ENCODE results near the gene TEKT3. TPM values are rescaled to one million over a fixed set of nuclear protein-coding genes. Genes with fewer than 3 reads are reported as not detected.

TEKT3 gene
- total RNA-seq, 4 donors from 2014 or later = not detected

- intact Hi-C loops (cut with DNase I; ENCODE audit: low total_unique reads) = no loop called here
- no peak for DNase-seq
- H3K4me1 ChIP-seq = no peaks in the 10 kb centered on the region
- TF ChIP-seq POLR2A (IDR thresholded peaks at IDR 0.05) = no peak
- no peak overlapping the region for H3K4me3 ChIP-seq
- no peak overlapping the region for H3K27ac ChIP-seq
- H3K36me3 ChIP-seq = no peaks in the 10 kb centered on the region
- ATAC-seq = no peak
- no peaks in the 10 kb centered on the region for H3K9me3 ChIP-seq
- peaks cover 0 to 6% (median 0%) of the 10 kb centered on the region in 3 donors for H3K27me3 ChIP-seq
- in situ Hi-C loops (cut with MboI; ENCODE audit: low sequenced_read_pairs in 4 of 4) = no loop called here
Measured at GRCh38 chr17:15343749-15344148, 2.4 kb upstream of the TEKT3 start.

- H3K4me1 ChIP-seq = no peaks in the 10 kb centered on the region
- no peaks in the 10 kb centered on the region for H3K36me3 ChIP-seq
- H3K4me3 ChIP-seq = no peak overlapping the region
- ATAC-seq = no peak
- in situ Hi-C loops (cut with MboI; ENCODE audit: low sequenced_read_pairs in 4 of 4) (no loop called here), intact Hi-C loops (cut with DNase I; ENCODE audit: low total_unique reads) (no loop called here)
- no peaks in the 10 kb centered on the region for H3K9me3 ChIP-seq
- no peak for TF ChIP-seq CTCF (IDR thresholded peaks at IDR 0.05 in 4 of 5, conservative IDR thresholded peaks at IDR 0.05 in 1 of 5)
- no peak for TF ChIP-seq POLR2A (IDR thresholded peaks at IDR 0.05)
- no peak overlapping the region for H3K27ac ChIP-seq
- peaks cover 0 to 6% (median 0%) of the 10 kb centered on the region in 3 donors for H3K27me3 ChIP-seq
- DNase-seq = no peak
Measured at GRCh38 chr17:15342460-15342859, 1.1 kb upstream of the TEKT3 start.

GRCh38 chr17:15341966-15342365 is 569 bp upstream of the TEKT3 start:
- H3K4me3 ChIP-seq = peak overlapping the region; percentile 41 to 65 (median 58)
- ATAC-seq = no peak
- intact Hi-C loops (cut with DNase I; ENCODE audit: low total_unique reads) = no loop called here

GRCh38 chr17:15340966-15341365 is 431 bp downstream of the TEKT3 start:
- no peak for TF ChIP-seq CTCF (IDR thresholded peaks at IDR 0.05 in 4 of 5, conservative IDR thresholded peaks at IDR 0.05 in 1 of 5)
- TF ChIP-seq POLR2A (IDR thresholded peaks at IDR 0.05) = no peak
- Histone ChIP-seq H3K4me1 (no peaks in the 10 kb centered on the region), H3K36me3 (no peaks in the 10 kb centered on the region), H3K27me3 (peaks cover 0 to 6% (median 0%) of the 10 kb centered on the region in 3 donors), H3K4me3 (peak overlapping the region; percentile 41 to 65 (median 58)), H3K27ac (no peak overlapping the region), H3K9me3 (no peaks in the 10 kb centered on the region)
- intact Hi-C loops (cut with DNase I; ENCODE audit: low total_unique reads) (no loop called here), in situ Hi-C loops (cut with MboI; ENCODE audit: low sequenced_read_pairs in 4 of 4) (no loop called here)
- DNase-seq (no peak), ATAC-seq (peak in 1 of 2 donors; percentile 51)

More at GRCh38 chr17:15341966-15342365, 569 bp upstream of the TEKT3 start:
- no peaks in the 10 kb centered on the region for H3K36me3 ChIP-seq
- no peaks in the 10 kb centered on the region for H3K9me3 ChIP-seq
- H3K27me3 ChIP-seq = peaks cover 0 to 6% (median 0%) of the 10 kb centered on the region in 3 donors
- no peak for TF ChIP-seq POLR2A (IDR thresholded peaks at IDR 0.05)
- TF ChIP-seq CTCF (IDR thresholded peaks at IDR 0.05 in 4 of 5, conservative IDR thresholded peaks at IDR 0.05 in 1 of 5) = no peak
- no peaks in the 10 kb centered on the region for H3K4me1 ChIP-seq
- no peak overlapping the region for H3K27ac ChIP-seq
- no peak for DNase-seq
- in situ Hi-C loops (cut with MboI; ENCODE audit: low sequenced_read_pairs in 4 of 4) = no loop called here

GRCh38 chr17:15335446-15335845 is 6.0 kb downstream of the TEKT3 start:
- Histone ChIP-seq H3K27me3 (no peaks in the 10 kb centered on the region), H3K36me3 (no peaks in the 10 kb centered on the region), H3K4me3 (no peak overlapping the region), H3K4me1 (no peaks in the 10 kb centered on the region), H3K9me3 (no peaks in the 10 kb centered on the region), H3K27ac (no peak overlapping the region)
- no peak for DNase-seq
- in situ Hi-C loops (cut with MboI; ENCODE audit: low sequenced_read_pairs in 4 of 4) (no loop called here), intact Hi-C loops (cut with DNase I; ENCODE audit: low total_unique reads) (no loop called here)
- no peak for ATAC-seq
- TF ChIP-seq CTCF (IDR thresholded peaks at IDR 0.05 in 4 of 5, conservative IDR thresholded peaks at IDR 0.05 in 1 of 5) (no peak), POLR2A (IDR thresholded peaks at IDR 0.05) (no peak)

All from gastrocnemius medialis (tissue), 4 donors.